Hepatocyte (in vitro differentiated cells): ENCODE measurements around the gene PTPRD.

ENCODE experiments used
- EZH2 ChIP-seq: fragments of 200-600 bp; sonication (generic); IDR thresholded peaks from 2 replicates; pipeline ENCODE4 v1.6.1; 2016; ENCODE audit warnings: antibody characterized with exemption, mild to moderate bottlenecking, borderline replicate concordance
- EZH2phosphoT487 ChIP-seq: fragments of 200-600 bp; sonication (generic); IDR thresholded peaks from one replicate; pipeline ENCODE4 v1.6.1; 2018; ENCODE audit warnings: antibody characterized with exemption, mild to moderate bottlenecking, low read depth, moderate library complexity; ENCODE audit not compliant: unreplicated experiment, severe bottlenecking
- TF ChIP-seq, protein P1 (sequence below): fragments of 200-600 bp; sonication (generic); IDR thresholded peaks from 2 replicates; pipeline ENCODE4 v1.5.1; 2016; ENCODE audit warnings: antibody characterized with exemption, mild to moderate bottlenecking; ENCODE audit not compliant: poor library complexity

GRCh38 chr9:10050016-10050415 is 562.8 kb downstream of the PTPRD start:
- TF ChIP-seq, protein P1, sequence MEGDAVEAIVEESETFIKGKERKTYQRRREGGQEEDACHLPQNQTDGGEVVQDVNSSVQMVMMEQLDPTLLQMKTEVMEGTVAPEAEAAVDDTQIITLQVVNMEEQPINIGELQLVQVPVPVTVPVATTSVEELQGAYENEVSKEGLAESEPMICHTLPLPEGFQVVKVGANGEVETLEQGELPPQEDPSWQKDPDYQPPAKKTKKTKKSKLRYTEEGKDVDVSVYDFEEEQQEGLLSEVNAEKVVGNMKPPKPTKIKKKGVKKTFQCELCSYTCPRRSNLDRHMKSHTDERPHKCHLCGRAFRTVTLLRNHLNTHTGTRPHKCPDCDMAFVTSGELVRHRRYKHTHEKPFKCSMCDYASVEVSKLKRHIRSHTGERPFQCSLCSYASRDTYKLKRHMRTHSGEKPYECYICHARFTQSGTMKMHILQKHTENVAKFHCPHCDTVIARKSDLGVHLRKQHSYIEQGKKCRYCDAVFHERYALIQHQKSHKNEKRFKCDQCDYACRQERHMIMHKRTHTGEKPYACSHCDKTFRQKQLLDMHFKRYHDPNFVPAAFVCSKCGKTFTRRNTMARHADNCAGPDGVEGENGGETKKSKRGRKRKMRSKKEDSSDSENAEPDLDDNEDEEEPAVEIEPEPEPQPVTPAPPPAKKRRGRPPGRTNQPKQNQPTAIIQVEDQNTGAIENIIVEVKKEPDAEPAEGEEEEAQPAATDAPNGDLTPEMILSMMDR, result no peak
- no peak for TF ChIP-seq EZH2
- TF ChIP-seq EZH2phosphoT487, result no peak
